Psoas muscle (tissue), 8 donors: ENCODE measurements around the gene DOCK10. TPM values are rescaled to one million over a fixed set of nuclear protein-coding genes. Genes with fewer than 3 reads are reported as not detected.

ENCODE experiments used
- ATAC-seq, 4 donors: fragments of 200-7000 bp; cut with Tn5 transposase; one replicate each; pipeline ENCODE4 v1.9.1; 2020; ENCODE audit warnings: moderate library complexity in 3 of 4, mild to moderate bottlenecking in 2 of 4
- DNase-seq, 2 donors: peaks; one replicate each; pipeline ENCODE4 v3.0.0-alpha.2; 2020
- H3K27ac ChIP-seq: fragments of 200-600 bp; one replicate; pipeline ENCODE4 v1.8.0; 2022
- H3K27me3 ChIP-seq, 3 donors: fragments of 200-600 bp in 1 of 3; one replicate each; pipeline versions ENCODE4 v1.6.1 to v1.8.0; 2013 to 2022; ENCODE audit warnings: low read length in 2 of 3, mild to moderate bottlenecking in 2 of 3, moderate library complexity in 1 of 3; ENCODE audit not compliant: insufficient read depth in 3 of 3
- H3K36me3 ChIP-seq, 2 donors: fragments of 200-600 bp in 1 of 2; one replicate each; pipeline versions ENCODE4 v1.6.1 to v1.8.0; 2013 to 2022; ENCODE audit warnings: low read depth in 1 of 2, mild to moderate bottlenecking in 1 of 2, moderate library complexity in 1 of 2; ENCODE audit not compliant: insufficient read depth in 1 of 2
- H3K4me1 ChIP-seq: fragments of 200-600 bp; one replicate; pipeline ENCODE4 v1.8.0; 2022
- H3K4me3 ChIP-seq: fragments of 200-600 bp; one replicate; pipeline ENCODE4 v1.8.0; 2022; ENCODE audit warnings: mild to moderate bottlenecking
- H3K9me3 ChIP-seq: fragments of 200-600 bp; one replicate; pipeline ENCODE4 v1.8.0; 2022
- whole genome bisulfite sequencing, 3 donors: extraction: QIAGEN DNeasy Blood & Tissue Kit; methylation state at CpG; one replicate each; pipeline versions ENCODE4 v1.1.6 to v1.1.7; 2013; 5-methylcytosine and 5-hydroxymethylcytosine counted together
- intact Hi-C, 2 donors: fragments of 100-400 bp; cut with DNase I; formaldehyde crosslinking; loops; one replicate each; pipeline versions ENCODE4 v1.11.0 to v1.14.2; 2022
- polyA plus RNA-seq, 3 donors: library from polyadenylated mRNA; stranded (reverse); fragments of 200-250 nt; gene quantifications; one replicate each; pipeline ENCODE4 v1.2.3, GENCODE V29; 2013
- total RNA-seq, 4 donors: library from RNA; stranded (reverse); fragmentation: NEBNext Ultra II Directional in 2 of 4; extraction: Animal tissue kit (Norgen Biotek cat#: 25700) in 2 of 4; gene quantifications; one replicate each; pipeline versions ENCODE4 v1.2.1 to v1.2.4, GENCODE V29; 2021 to 2023
- TF ChIP-seq, protein P1 (sequence below): fragments of 200-600 bp; IDR thresholded peaks from one replicate; pipeline ENCODE4 v1.8.0; 2022; ENCODE audit warnings: antibody characterized with exemption
- donor health status: healthy with polysubstance abuse.
- donor health status: DM: no; HTN: no; CAD: no; lungs with moderate emphysema.
- donor health status: Bipolar disorder and iron deficiency.
- donor health status: healthy.
- donor health status: DM: yes; HTN: yes; CAD: no.
- donor health status: DM: no; HTN: no; CAD: no.
- donor health status: DM: no; HTN: no; CAD: no.
- donor health status: DM: yes; HTN: yes; CAD: no.

The DOCK10 gene
- total and polyA plus RNA-seq, 7 donors: 0.17 to 4.4 (median 1.0) TPM

- Histone ChIP-seq H3K9me3 (no peaks in the 10 kb centered on the region), H3K27ac (no peak overlapping the region)
- 87 to 91% (median 90%) methylated on average over 3 of the region's 3 CpGs for WGBS, 3 donors
These were observed 117.0 kb downstream of the DOCK10 start for GRCh38 chr2:224925061-224925809.

DNA sequence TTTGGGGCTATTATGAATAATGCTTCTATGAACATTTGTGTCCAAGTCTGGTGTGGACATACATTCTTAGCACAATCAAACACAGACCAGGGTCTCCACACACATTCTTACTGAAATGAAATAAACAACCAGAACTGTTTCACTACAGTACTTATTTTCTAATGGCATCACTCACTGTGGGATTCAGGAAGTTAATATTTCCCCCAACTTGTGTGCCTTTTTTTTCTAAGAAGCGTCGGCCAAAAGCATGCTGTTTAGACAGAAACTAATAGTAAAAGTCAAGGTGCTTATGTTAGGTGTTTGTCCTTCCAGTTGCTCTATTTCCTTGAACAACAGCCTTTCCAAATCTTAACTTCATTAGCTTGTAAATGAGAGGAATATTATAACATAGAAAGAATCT is 117.6 kb downstream of the DOCK10 start:
- DNase-seq (no peak), ATAC-seq (no peak)
- no peaks in the 10 kb centered on the region for H3K27me3 ChIP-seq
- no peak overlapping the region for H3K27ac ChIP-seq
- TF ChIP-seq, protein P1, sequence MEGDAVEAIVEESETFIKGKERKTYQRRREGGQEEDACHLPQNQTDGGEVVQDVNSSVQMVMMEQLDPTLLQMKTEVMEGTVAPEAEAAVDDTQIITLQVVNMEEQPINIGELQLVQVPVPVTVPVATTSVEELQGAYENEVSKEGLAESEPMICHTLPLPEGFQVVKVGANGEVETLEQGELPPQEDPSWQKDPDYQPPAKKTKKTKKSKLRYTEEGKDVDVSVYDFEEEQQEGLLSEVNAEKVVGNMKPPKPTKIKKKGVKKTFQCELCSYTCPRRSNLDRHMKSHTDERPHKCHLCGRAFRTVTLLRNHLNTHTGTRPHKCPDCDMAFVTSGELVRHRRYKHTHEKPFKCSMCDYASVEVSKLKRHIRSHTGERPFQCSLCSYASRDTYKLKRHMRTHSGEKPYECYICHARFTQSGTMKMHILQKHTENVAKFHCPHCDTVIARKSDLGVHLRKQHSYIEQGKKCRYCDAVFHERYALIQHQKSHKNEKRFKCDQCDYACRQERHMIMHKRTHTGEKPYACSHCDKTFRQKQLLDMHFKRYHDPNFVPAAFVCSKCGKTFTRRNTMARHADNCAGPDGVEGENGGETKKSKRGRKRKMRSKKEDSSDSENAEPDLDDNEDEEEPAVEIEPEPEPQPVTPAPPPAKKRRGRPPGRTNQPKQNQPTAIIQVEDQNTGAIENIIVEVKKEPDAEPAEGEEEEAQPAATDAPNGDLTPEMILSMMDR: no peak
- no peak overlapping the region for H3K4me3 ChIP-seq
- intact Hi-C loops: no loop called here
- H3K36me3 ChIP-seq: no peaks in the 10 kb centered on the region
- peaks cover 4% of the 10 kb centered on the region for H3K4me1 ChIP-seq
- 87 to 92% (median 90%) methylated on average over 2 of the region's 2 CpGs for WGBS, 3 donors
- H3K9me3 ChIP-seq: no peaks in the 10 kb centered on the region

More at GRCh38 chr2:224925061-224925809, 117.0 kb downstream of the DOCK10 start:
- Histone ChIP-seq H3K4me1 (peaks cover 4% of the 10 kb centered on the region), H3K27me3 (no peaks in the 10 kb centered on the region), H3K4me3 (no peak overlapping the region), H3K36me3 (no peaks in the 10 kb centered on the region)
- ATAC-seq (no peak), DNase-seq (no peak)
- intact Hi-C loops: no loop called here
- TF ChIP-seq, protein P1: no peak

DNA sequence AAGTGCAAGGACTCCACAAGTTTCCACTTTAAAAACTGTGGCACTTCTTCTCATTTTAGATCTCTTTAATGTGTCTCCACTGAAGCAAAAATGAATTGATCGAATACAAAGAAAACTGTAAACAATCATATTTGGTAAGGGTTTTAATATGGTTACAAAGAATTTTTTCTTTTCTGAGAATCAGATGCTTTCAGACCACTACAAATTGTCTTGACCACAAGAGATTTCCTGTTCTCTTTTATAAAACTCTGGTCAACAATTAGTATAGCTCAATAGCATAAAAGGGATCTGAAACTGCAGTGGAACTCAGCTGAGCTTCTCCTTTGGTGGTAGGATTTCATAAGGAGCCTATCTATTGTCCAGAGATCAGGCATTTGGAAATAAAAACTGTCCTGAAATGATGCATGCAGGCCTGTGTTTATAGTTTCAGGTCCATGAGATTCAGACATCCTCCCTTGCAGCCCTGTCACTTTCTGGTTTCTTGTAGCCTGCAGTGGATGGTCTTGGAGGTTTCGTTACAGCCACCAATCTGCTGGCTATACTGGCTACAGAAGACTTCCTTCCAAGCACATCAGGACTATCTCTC is 120.0 kb downstream of the DOCK10 start:
- Histone ChIP-seq H3K36me3 (no peaks in the 10 kb centered on the region), H3K4me3 (no peak overlapping the region), H3K4me1 (peaks cover 4% of the 10 kb centered on the region), H3K9me3 (no peaks in the 10 kb centered on the region), H3K27ac (no peak overlapping the region), H3K27me3 (no peaks in the 10 kb centered on the region)
- 41 to 59% (median 50%) methylated on average over 2 of the region's 2 CpGs for WGBS, 3 donors
- TF ChIP-seq, protein P1: no peak
- intact Hi-C loops: no loop called here
- DNase-seq (no peak), ATAC-seq (no peak)

- no peaks in the 10 kb centered on the region for H3K27me3 ChIP-seq
- H3K27ac ChIP-seq: no peak overlapping the region
- H3K36me3 ChIP-seq: no peaks in the 10 kb centered on the region
- peaks cover 11% of the 10 kb centered on the region for H3K4me1 ChIP-seq
- intact Hi-C loops: no loop called here
- ATAC-seq (no peak), DNase-seq (no peak)
- H3K4me3 ChIP-seq: no peak overlapping the region
- H3K9me3 ChIP-seq: no peaks in the 10 kb centered on the region
- 79 to 82% (median 81%) methylated on average over 8 of the region's 8 CpGs for WGBS, 3 donors
- TF ChIP-seq, protein P1: no peak
These were observed 122.7 kb downstream of the DOCK10 start for GRCh38 chr2:224919472-224920110.
